HUES64 (cell line): ENCODE measurements around the gene HIPK3.

Source experiments
- H3K27ac ChIP-seq: 2 replicates; pipeline ENCODE4 v1.7.0; 2013; ENCODE audit warnings: low read depth, low read length, inconsistent platforms
- H3K27me3 ChIP-seq: 2 replicates; pipeline ENCODE4 v1.6.1; 2013; ENCODE audit warnings: mild to moderate bottlenecking, low read length; ENCODE audit not compliant: insufficient read depth
- H3K36me3 ChIP-seq: 2 replicates; pipeline ENCODE4 v1.6.1; 2013; ENCODE audit warnings: mild to moderate bottlenecking, low read length; ENCODE audit not compliant: insufficient read depth
- H3K4me1 ChIP-seq: 2 replicates; pipeline ENCODE4 v1.6.1; 2013; ENCODE audit warnings: mild to moderate bottlenecking, low read length, moderate library complexity; ENCODE audit not compliant: insufficient read depth
- H3K4me3 ChIP-seq: 2 replicates; pipeline ENCODE4 v1.5.1; 2013; ENCODE audit warnings: mild to moderate bottlenecking, low read length, moderate library complexity
- H3K9ac ChIP-seq: 2 replicates; pipeline ENCODE4 v1.6.1; 2013; ENCODE audit warnings: mild to moderate bottlenecking, low read depth, low read length
- H3K9me3 ChIP-seq: 2 replicates; pipeline ENCODE4 v1.6.1; 2013; ENCODE audit warnings: low read depth, low read length; ENCODE audit not compliant: insufficient read depth
- WGBS: fragments of 150-250, 120-280 bp; methylation state at CpG from one replicate; pipeline ENCODE4 v1.1.7; 2013; ENCODE audit warnings: missing lambda C conversion rate; 5-methylcytosine and 5-hydroxymethylcytosine counted together

HIPK3 gene

GRCh38 chr11:33384220-33384619 lies 127.0 kb downstream of the HIPK3 start:
- Histone ChIP-seq H3K27ac (no peak overlapping the region), H3K4me3 (no peak overlapping the region), H3K4me1 (no peaks in the 10 kb centered on the region), H3K9ac (no peak overlapping the region), H3K36me3 (no peaks in the 10 kb centered on the region), H3K9me3 (peaks cover 12% of the 10 kb centered on the region; the same call in 1 of the 2 replicates), H3K27me3 (peaks cover 1% of the 10 kb centered on the region; the same call in 1 of the 2 replicates)
- 87% methylated on average over 2 of the region's 2 CpGs for WGBS

- Histone ChIP-seq H3K9ac (no peak overlapping the region), H3K27me3 (no peaks in the 10 kb centered on the region), H3K27ac (no peak overlapping the region), H3K4me3 (no peak overlapping the region), H3K36me3 (no peaks in the 10 kb centered on the region), H3K4me1 (no peaks in the 10 kb centered on the region), H3K9me3 (peaks cover 12% of the 10 kb centered on the region; the same call in 1 of the 2 replicates)
- 82% methylated on average over 3 of the region's 3 CpGs for WGBS
Observed at GRCh38 chr11:33387581-33387980, 130.4 kb downstream of the HIPK3 start.

GRCh38 chr11:33387996-33388395 lies 130.8 kb downstream of the HIPK3 start:
- peaks cover 12% of the 10 kb centered on the region; the same call in 1 of the 2 replicates for H3K9me3 ChIP-seq
- H3K4me3 ChIP-seq: no peak overlapping the region
- 96% methylated on average over 5 of the region's 5 CpGs for WGBS
- H3K27ac ChIP-seq: no peak overlapping the region
- H3K9ac ChIP-seq: no peak overlapping the region
- H3K36me3 ChIP-seq: no peaks in the 10 kb centered on the region
- H3K4me1 ChIP-seq: no peaks in the 10 kb centered on the region
- H3K27me3 ChIP-seq: no peaks in the 10 kb centered on the region

- H3K4me1 ChIP-seq: no peaks in the 10 kb centered on the region
- H3K27me3 ChIP-seq: no peaks in the 10 kb centered on the region
- H3K9ac ChIP-seq: no peak overlapping the region
- no peaks in the 10 kb centered on the region for H3K36me3 ChIP-seq
- WGBS: 94% methylated on average over 5 of the region's 7 CpGs
- H3K27ac ChIP-seq: no peak overlapping the region
- H3K9me3 ChIP-seq: peaks cover 12% of the 10 kb centered on the region; the same call in 1 of the 2 replicates
- no peak overlapping the region for H3K4me3 ChIP-seq
Observed at GRCh38 chr11:33388793-33389525, 131.8 kb downstream of the HIPK3 start.

GRCh38 chr11:33389635-33390034 lies 132.5 kb downstream of the HIPK3 start:
- WGBS: 96% methylated on average over 4 of the region's 4 CpGs
- Histone ChIP-seq H3K9ac (no peak overlapping the region), H3K27me3 (no peaks in the 10 kb centered on the region), H3K36me3 (no peaks in the 10 kb centered on the region), H3K4me3 (no peak overlapping the region), H3K4me1 (no peaks in the 10 kb centered on the region), H3K9me3 (peaks cover 12% of the 10 kb centered on the region; the same call in 1 of the 2 replicates), H3K27ac (no peak overlapping the region)

GRCh38 chr11:33390944-33391892 lies 134.0 kb downstream of the HIPK3 start:
- no peak overlapping the region for H3K9ac ChIP-seq
- 87% methylated on average over 11 of the region's 13 CpGs for WGBS
- H3K9me3 ChIP-seq: 0 out of 2 replicates have a peak, but pooled peaks cover under 1% of the 10 kb centered on the region
- no peaks in the 10 kb centered on the region for H3K36me3 ChIP-seq
- no peaks in the 10 kb centered on the region for H3K27me3 ChIP-seq
- H3K27ac ChIP-seq: no peak overlapping the region
- no peak overlapping the region for H3K4me3 ChIP-seq
- H3K4me1 ChIP-seq: no peaks in the 10 kb centered on the region

GRCh38 chr11:33391893-33392251 lies 134.7 kb downstream of the HIPK3 start:
- Histone ChIP-seq H3K4me1 (no peaks in the 10 kb centered on the region), H3K9ac (no peak overlapping the region), H3K27me3 (no peaks in the 10 kb centered on the region), H3K9me3 (no peaks in the 10 kb centered on the region), H3K36me3 (no peaks in the 10 kb centered on the region), H3K27ac (no peak overlapping the region), H3K4me3 (no peak overlapping the region)
- 92% methylated on average over 2 of the region's 2 CpGs for WGBS

GRCh38 chr11:33394431-33395109 lies 137.4 kb downstream of the HIPK3 start:
- no peaks in the 10 kb centered on the region for H3K4me1 ChIP-seq
- 90% methylated on average over 6 of the region's 6 CpGs for WGBS

GRCh38 chr11:33396361-33396760 lies 139.2 kb downstream of the HIPK3 start:
- 93% methylated on average over 3 of the region's 3 CpGs for WGBS
- Histone ChIP-seq H3K27me3 (no peaks in the 10 kb centered on the region), H3K27ac (no peak overlapping the region), H3K4me1 (no peaks in the 10 kb centered on the region), H3K9ac (no peak overlapping the region), H3K36me3 (no peaks in the 10 kb centered on the region), H3K4me3 (no peak overlapping the region), H3K9me3 (no peaks in the 10 kb centered on the region)

More at GRCh38 chr11:33394431-33395109, 137.4 kb downstream of the HIPK3 start:
- H3K27me3 ChIP-seq: no peaks in the 10 kb centered on the region
- no peaks in the 10 kb centered on the region for H3K9me3 ChIP-seq
- no peak overlapping the region for H3K27ac ChIP-seq
- H3K4me3 ChIP-seq: no peak overlapping the region
- H3K36me3 ChIP-seq: no peaks in the 10 kb centered on the region
- H3K9ac ChIP-seq: no peak overlapping the region

- H3K9ac ChIP-seq: no peak overlapping the region
Observed at GRCh38 chr11:33399421-33399820, 142.2 kb downstream of the HIPK3 start.

GRCh38 chr11:33402066-33402465 lies 144.9 kb downstream of the HIPK3 start:
- WGBS: 94% methylated on average over 2 of the region's 2 CpGs

More at GRCh38 chr11:33399421-33399820, 142.2 kb downstream of the HIPK3 start:
- H3K9me3 ChIP-seq: no peaks in the 10 kb centered on the region
- H3K27me3 ChIP-seq: no peaks in the 10 kb centered on the region
- whole genome bisulfite sequencing: 94% methylated on average over 4 of the region's 4 CpGs
- H3K4me1 ChIP-seq: no peaks in the 10 kb centered on the region
- no peaks in the 10 kb centered on the region for H3K36me3 ChIP-seq
- H3K4me3 ChIP-seq: no peak overlapping the region
- H3K27ac ChIP-seq: no peak overlapping the region

More at GRCh38 chr11:33402066-33402465, 144.9 kb downstream of the HIPK3 start:
- Histone ChIP-seq H3K36me3 (no peaks in the 10 kb centered on the region), H3K4me1 (no peaks in the 10 kb centered on the region), H3K4me3 (no peak overlapping the region), H3K9ac (no peak overlapping the region), H3K27me3 (no peaks in the 10 kb centered on the region), H3K9me3 (no peaks in the 10 kb centered on the region), H3K27ac (no peak overlapping the region)
